GM19025 (cell line): ENCODE results near the gene CAPN5.
"Not testable (repeated sequence)": the region's sequence is repeated elsewhere in the genome, so short reads cannot be mapped to it uniquely, and the experiment has no call there.

Experiments used
- ATAC-seq: cut with Tn5 transposase; IDR thresholded peaks from one replicate; pipeline ENCODE4 v1.9.1; 2021; ENCODE audit warnings: mild to moderate bottlenecking, low read depth, moderate library complexity; ENCODE audit not compliant: unreplicated experiment

Gene CAPN5

GRCh38 chr11:77094841-77095365, 28.1 kb downstream of the CAPN5 start:
- ATAC-seq: no peak

- no peak for ATAC-seq
Measured at GRCh38 chr11:77095551-77096490, 29.1 kb downstream of the CAPN5 start.

GRCh38 chr11:77096591-77097019, 29.8 kb downstream of the CAPN5 start:
- no peak for ATAC-seq

GRCh38 chr11:77097180-77097579, 30.4 kb downstream of the CAPN5 start:
- not testable (repeated sequence) for ATAC-seq

- ATAC-seq: no peak
Measured at GRCh38 chr11:77100166-77101042, 33.6 kb downstream of the CAPN5 start.

- ATAC-seq: no peak
Measured at GRCh38 chr11:77101043-77101537, 34.3 kb downstream of the CAPN5 start.

- ATAC-seq: no peak
Measured at GRCh38 chr11:77102246-77103210, 35.8 kb downstream of the CAPN5 start, which contains the start of gene OMP. TSS of gene OMP (plus strand) at chr11:77102840. CDS start at chr11:77102840, 0 bp downstream.

GRCh38 chr11:77103319-77103718, 36.5 kb downstream of the CAPN5 start:
- no peak for ATAC-seq

GRCh38 chr11:77104727-77105126, 38.0 kb downstream of the CAPN5 start:
- ATAC-seq: no peak

- ATAC-seq: no peak
Measured at GRCh38 chr11:77106321-77106720, 39.5 kb downstream of the CAPN5 start.

- no peak for ATAC-seq
Measured at GRCh38 chr11:77106759-77107158, 40.0 kb downstream of the CAPN5 start.

- ATAC-seq: no peak
Measured at GRCh38 chr11:77107950-77108349, 41.2 kb downstream of the CAPN5 start.

- ATAC-seq: no peak
Measured at GRCh38 chr11:77108436-77108835, 41.7 kb downstream of the CAPN5 start.

- no peak for ATAC-seq
Measured at GRCh38 chr11:77109236-77110019, 42.7 kb downstream of the CAPN5 start.

- ATAC-seq: no peak
Measured at GRCh38 chr11:77110836-77111235, 44.1 kb downstream of the CAPN5 start.

- ATAC-seq: no peak
Measured at GRCh38 chr11:77111277-77111676, 44.5 kb downstream of the CAPN5 start.

- no peak for ATAC-seq
Measured at GRCh38 chr11:77111946-77112345, 45.2 kb downstream of the CAPN5 start.

- no peak for ATAC-seq
Measured at GRCh38 chr11:77112641-77113381, 46.0 kb downstream of the CAPN5 start.
